HG03039 (cell line): Measurements from ENCODE around the gene TRPM4.
"Not testable (repeated sequence)": the region's sequence is repeated elsewhere in the genome, so short reads cannot be mapped to it uniquely, and the experiment has no call there.

ENCODE experiments used
- ATAC-seq: cut with Tn5 transposase; IDR thresholded peaks from one replicate; pipeline ENCODE4 v1.9.1; 2021; ENCODE audit warnings: mild to moderate bottlenecking, moderate library complexity; ENCODE audit not compliant: unreplicated experiment

The TRPM4 gene

DNA sequence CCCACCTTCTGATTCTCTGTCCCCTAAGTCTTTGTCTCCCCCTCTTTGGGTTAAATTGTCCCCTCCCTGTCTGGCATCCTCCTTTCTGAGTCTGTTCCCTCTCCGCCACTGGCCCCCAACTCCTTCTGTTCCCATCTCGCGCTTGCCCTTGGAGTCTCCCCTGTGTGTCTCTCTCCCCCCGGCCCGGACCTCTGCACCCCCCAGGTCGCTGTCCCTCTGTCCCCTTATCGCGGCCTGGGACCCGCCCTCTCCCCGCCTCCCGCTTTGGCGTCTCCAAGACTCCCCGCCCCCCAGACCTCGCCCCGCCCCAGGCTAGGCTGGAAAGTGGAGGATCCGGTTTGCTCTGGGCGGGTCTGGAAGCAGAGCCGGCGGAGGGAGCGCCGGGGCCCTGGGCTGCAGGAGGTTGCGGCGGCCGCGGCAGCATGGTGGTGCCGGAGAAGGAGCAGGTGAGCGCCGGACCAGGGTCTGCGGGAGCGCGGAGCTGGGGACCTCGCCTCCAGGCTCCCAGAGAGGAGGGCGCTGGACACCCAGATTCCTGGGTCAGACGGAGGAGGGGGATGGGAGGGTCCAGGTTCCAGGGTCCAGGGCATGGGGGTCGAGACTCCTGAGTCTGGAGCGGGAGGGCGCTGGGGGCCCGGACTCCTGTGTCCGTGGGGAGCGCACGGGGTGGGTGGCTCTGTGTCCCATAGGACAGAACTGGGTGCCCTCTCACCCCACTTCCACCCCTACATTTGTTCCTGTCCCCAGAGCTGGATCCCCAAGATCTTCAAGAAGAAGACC is at the start of gene TRPM4:
Gene TRPM4, plus strand, starts transcription at position 348 of the 780 bp plus-strand sequence. Its CDS starts 75 bp downstream, at position 423.
- ATAC-seq, result no peak

- ATAC-seq, result no peak
Measured at GRCh38 chr19:49109051-49109450, 48.5 kb upstream of the TRPM4 start.

DNA sequence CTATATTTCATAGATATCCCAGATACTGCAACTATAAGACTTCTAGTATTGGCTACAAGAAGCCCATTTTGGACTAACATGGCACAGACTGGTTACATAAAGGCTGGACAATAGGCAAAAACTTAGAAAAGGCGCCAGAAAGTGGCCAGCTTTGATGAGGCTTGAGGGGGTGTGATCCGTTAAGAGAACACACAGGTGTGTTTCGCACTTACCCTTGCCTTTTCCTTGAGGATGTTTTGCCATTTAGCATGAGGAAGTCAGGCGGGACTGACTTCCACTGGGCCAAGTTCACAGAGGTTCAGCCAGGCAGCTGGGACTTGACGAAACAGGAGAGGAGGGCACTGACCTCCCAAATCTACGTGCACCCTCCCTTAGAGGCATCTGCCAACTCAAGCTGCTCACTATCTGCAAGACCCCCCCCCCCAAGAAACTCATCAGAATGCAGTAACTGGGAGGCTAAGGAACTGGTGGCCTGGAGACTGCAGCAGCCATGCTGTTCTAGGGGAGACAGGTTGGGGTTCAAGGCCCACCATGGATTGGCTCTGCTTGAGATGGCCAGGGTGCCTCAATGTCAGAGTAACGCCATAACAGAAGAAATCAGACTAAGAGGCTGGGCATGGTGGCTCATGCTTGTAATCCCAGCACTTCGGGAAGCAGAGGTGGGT is 47.9 kb upstream of the TRPM4 start:
- no peak for ATAC-seq

DNA sequence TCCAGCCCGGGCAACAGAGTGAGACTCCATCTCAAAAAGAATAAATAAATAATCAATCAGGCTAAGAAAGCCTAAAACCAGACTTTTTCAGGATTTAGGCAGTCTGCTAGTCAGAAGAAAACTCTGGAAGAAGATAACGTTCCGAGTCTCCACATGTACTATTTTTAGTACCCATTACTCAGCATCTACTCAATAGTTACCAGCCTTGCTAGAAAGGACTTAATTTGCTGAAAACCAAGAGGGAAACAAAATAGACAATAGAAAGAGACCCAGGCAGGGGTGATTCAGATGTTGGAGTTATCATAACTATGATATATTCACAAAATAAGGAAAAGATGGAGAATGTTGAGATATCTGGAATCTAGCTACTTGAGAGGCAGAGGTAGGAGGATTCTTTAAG is 47.0 kb upstream of the TRPM4 start:
- ATAC-seq, result no peak

DNA sequence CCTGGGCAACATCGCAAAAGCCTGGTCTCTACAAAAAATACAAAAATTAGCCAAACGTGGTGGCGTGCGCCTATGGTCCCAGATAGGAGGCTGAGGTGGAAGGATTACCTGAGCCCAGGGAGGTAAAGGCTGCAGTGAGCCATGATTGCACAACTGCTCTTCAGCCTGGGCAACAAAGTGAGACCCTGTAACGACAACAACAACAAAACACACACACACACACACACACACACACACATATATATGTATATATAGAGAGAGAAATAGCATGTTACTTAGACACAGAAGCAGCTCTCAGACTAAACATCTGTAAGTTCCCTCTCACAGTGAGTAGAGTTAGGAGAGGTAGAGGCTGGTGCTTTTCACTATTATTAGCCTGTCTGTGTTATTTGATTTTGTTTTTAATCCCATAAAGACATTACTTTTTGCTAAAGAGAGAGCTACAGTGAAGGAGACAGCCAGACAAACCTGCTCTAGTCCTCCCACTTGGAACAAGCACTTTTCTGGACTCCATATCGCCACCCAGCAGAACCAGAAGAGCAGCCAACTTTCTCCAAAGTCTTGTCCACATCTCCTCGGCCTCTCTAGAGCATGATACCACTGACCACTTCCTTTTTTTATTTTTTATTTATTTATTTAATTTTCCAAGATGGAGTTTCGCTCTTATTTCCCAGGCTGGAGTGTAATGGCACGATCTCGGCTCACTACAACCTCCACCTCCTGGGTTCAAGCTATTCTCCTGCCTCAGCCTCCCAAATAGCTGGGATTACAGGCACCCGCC is 46.2 kb upstream of the TRPM4 start:
- ATAC-seq, result no peak

GRCh38 chr19:49113762-49114629 is 43.6 kb upstream of the TRPM4 start, which contains the start of gene LIN7B:
TSS of gene LIN7B (plus strand) at chr19:49114370. CDS start at chr19:49114405, 35 bp downstream.
- no peak for ATAC-seq

DNA sequence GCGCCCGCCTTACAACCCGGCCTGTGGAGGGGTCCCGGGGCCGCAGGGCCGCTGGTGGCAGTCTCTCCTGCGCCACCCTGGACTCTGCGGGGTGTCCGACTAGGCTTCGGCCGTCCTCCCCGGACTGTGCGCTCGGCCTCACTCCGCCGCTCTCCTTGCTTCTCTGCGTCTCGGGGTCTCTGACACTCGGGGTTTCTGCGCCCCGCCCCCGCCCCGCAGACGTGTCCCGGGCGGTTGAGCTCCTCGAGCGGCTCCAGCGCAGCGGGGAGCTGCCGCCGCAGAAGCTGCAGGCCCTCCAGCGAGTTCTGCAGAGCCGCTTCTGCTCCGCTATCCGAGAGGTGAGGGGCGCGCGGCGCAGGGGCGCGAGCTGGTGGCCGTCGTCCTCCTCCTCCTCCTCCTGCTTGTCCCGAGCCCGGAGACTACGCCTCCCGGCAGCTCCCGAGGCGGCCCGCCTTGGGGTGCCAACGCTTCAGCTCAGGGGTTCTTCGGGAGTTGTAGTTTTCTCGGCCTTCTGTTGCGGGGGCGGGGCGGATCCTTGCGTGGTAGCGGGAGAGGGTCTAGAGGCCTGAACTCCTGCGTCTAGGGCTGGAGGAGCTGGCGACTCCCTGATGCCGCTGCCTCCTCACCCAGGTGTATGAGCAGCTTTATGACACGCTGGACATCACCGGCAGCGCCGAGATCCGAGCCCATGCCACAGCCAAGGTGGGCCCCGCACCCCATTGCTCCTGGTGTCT is 42.8 kb upstream of the TRPM4 start:
- ATAC-seq, result no peak

DNA sequence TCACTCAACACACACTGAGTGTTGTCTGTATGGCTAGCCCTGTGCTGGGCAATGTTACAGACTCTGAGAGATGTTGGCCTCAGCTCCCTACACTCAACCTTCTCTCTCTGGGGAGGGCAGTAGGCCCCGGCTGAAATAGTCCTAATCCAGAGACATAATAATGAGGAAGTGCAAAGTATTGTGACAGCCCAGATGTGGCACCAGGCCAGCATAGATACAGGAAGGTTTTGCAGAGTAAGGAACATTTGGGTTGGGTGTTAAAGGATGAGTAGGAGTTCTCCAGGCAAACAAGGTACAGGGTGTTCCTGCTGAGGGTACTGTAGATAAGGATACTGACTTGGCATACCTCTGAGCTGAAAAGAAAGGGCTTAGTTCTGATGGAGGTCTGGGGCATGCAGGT is 41.0 kb upstream of the TRPM4 start:
- no peak for ATAC-seq

DNA sequence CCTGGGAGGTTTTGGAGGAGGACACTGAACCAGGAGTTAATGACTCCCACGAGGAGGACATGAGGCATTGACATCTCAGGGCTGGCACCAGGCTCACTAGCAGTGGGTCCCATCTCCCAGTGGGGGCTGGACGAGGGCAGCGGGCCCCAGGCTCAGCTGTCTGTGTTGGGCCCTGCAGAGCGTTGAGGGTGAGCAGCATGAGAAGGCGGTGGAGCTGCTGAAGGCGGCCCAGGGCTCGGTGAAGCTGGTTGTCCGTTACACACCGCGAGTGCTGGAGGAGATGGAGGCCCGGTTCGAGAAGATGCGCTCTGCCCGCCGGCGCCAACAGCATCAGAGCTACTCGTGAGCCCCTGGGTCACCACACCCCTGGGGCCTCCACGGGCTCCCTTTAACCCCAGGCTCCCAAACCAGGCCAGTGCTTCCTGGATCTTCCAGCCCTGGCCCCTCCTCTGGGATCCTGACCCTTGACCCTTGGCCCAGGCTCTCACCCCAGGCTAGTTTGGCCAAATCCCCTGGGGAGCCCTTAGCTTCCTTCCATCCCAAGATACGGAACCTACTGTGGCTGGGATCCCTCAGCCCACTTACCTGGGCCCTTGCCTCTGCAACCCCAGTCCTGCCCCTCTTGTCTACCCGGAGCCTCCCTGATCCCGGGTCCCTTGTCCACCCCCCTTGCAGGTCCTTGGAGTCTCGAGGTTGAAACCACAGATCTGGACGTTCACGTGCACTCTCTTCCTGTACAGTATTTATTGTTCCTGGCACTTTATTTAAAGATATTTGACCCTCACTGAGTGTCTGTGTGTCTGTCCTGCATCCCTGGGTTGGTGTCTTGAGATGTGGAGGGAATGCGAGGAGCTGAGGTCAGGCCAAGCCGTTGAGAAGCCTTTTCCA is 39.7 kb upstream of the TRPM4 start:
- ATAC-seq, result no peak

GRCh38 chr19:49118565-49119410 is 38.8 kb upstream of the TRPM4 start, which contains the start of gene C19orf73:
TSS of gene C19orf73 (minus strand) at chr19:49119143. CDS start at chr19:49119022, 121 bp downstream.
- peak; percentile 60 for ATAC-seq

DNA sequence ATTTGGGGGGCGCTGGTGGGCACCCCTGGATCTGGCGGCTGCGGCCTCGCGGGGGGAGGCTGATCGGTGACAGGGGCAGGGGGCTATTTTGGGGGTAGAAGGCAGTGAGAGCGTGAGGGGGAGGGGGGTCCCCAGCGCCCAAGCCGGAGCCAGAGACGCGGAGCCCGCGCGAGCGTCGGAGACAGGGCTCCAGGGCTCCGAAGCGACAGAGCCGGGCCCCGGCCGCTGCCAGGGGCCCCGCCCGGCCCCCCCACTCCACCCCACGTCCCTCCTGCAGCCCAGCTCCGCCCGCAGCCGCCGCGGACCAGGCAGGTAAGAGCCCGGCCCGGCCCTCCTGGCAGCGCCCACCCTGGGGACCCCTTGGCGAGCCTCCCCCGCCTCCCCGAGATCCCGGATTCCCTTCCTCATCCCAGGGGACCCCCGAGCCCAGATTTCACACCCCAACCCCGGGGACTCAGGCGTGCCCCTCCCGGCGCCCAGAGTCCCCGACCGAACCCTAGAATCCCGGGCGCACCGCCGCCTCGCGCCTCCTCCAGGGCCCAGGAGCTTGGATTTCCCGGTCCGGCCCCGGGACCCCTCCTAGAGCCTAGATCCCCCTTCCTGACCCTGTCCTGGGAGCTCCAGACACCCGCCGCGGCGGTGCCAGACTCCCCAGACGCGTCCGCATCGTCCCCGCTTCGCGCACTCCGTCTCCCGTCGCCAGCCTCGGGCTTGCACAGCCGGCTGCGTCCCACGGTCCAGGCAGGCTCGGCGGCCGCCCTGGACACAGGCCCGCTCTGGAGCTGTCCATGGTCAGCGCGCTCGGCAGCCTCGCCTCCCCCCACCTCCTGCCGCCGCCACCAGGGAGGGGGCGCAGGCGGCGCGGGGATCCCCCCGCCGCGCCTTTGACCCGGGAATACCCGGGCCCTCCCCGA is 37.9 kb upstream of the TRPM4 start, which contains the start of gene PPFIA3:
Gene PPFIA3, plus strand, starts transcription at position 134 of the 914 bp plus-strand sequence. CDS start 8,330 bp downstream, outside the sequence.
- ATAC-seq, result no peak

GRCh38 chr19:49120325-49120683 is 37.3 kb upstream of the TRPM4 start:
- ATAC-seq, result no peak

DNA sequence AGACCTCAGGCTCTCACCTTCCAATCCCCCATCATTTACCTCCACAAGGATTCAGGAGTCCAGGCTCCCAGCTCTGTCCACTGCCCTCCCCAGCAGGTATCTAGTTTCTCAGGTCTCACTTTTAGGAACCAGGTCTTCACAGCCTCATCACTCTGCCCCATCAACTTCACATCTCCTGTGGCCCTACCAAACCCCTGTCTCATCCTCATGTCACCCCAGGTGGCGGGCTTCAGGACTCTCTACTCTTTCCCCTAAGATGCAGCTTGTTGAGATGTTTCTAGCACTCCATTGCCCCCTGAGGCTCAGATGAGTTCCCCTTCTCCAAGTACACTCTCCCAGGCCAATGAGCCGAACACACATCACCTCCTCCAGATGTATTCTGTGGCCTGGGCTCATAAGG is 36.7 kb upstream of the TRPM4 start:
- ATAC-seq, result no peak

DNA sequence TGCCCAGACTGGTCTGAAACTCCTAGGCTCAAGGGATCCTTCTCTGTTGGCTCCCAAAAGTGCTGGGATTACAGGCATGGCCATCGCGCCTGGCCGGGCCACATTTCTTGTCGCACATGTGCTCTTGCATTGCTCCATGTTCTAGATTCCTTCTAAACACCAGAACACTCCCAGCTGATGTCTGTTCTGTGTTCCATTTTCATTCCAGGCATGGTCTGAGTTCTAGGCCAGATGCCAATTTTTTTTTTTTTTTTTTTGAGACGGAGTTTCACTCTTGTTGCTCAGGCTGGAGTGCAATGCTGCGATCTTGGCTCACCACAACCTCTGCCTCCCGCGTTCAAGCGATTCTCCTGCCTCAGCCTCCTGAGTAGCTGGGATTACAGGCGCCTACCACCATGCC is 35.8 kb upstream of the TRPM4 start:
- not testable (repeated sequence) for ATAC-seq

DNA sequence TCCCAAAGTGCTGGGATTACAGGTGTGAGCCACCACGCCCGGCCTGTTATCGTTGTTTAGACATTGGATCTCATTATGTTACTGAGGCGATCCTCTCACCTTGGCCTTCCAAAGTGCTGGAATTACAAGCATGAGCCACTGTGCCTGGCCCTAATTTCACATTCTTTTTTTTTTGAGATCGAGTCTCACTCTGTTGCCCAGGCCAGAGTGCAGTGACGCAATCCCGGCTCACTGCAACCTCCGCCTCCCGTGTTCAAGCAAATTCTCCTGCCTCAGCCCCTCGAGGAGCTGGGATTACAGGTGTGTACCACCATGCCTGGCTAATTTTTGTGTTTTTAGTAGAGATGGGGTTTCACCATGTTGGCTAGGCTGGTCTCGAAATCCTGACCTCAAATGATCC is 34.3 kb upstream of the TRPM4 start:
- not testable (repeated sequence) for ATAC-seq

GRCh38 chr19:49125025-49125731 is 32.4 kb upstream of the TRPM4 start:
- no peak for ATAC-seq
